Measurements from ENCODE around the gene CBY3. TPM values are rescaled to one million over a fixed set of nuclear protein-coding genes. Genes with fewer than 3 reads are reported as not detected.
A peak's percentile ranks its signal among the peaks of the same experiment; 100 is the strongest.

CBY3 gene
- total and polyA plus RNA-seq, 2 of the 13 experiments (the other 11 are each of a cell fraction or from before 2014, with no cell fraction given), result not detected

GRCh38 chr5:179668391-179668790 lies 12.4 kb downstream of the CBY3 start (continued):
- no peak for TF ChIP-seq HMGXB3 (CRISPR knock-in tag; IDR thresholded peaks at IDR 0.05; ENCODE audit: borderline replicate concordance)
- 0 out of 2 replicates have a peak, but pooled peaks have one; percentile 41 for TF ChIP-seq ZMYM4 (CRISPR knock-in tag; IDR thresholded peaks at IDR 0.05)
- TF ChIP-seq, protein P1, sequence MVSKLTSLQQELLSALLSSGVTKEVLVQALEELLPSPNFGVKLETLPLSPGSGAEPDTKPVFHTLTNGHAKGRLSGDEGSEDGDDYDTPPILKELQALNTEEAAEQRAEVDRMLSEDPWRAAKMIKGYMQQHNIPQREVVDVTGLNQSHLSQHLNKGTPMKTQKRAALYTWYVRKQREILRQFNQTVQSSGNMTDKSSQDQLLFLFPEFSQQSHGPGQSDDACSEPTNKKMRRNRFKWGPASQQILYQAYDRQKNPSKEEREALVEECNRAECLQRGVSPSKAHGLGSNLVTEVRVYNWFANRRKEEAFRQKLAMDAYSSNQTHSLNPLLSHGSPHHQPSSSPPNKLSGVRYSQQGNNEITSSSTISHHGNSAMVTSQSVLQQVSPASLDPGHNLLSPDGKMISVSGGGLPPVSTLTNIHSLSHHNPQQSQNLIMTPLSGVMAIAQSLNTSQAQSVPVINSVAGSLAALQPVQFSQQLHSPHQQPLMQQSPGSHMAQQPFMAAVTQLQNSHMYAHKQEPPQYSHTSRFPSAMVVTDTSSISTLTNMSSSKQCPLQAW (CRISPR knock-in tag; IDR thresholded peaks at IDR 0.05), result peak; percentile 39; the same call in 1 of the 2 replicates
- TF ChIP-seq TEAD3 (CRISPR knock-in tag; optimal IDR thresholded peaks at IDR 0.05; ENCODE audit: borderline replicate concordance), result peak; percentile 28
- TF ChIP-seq, protein P2, sequence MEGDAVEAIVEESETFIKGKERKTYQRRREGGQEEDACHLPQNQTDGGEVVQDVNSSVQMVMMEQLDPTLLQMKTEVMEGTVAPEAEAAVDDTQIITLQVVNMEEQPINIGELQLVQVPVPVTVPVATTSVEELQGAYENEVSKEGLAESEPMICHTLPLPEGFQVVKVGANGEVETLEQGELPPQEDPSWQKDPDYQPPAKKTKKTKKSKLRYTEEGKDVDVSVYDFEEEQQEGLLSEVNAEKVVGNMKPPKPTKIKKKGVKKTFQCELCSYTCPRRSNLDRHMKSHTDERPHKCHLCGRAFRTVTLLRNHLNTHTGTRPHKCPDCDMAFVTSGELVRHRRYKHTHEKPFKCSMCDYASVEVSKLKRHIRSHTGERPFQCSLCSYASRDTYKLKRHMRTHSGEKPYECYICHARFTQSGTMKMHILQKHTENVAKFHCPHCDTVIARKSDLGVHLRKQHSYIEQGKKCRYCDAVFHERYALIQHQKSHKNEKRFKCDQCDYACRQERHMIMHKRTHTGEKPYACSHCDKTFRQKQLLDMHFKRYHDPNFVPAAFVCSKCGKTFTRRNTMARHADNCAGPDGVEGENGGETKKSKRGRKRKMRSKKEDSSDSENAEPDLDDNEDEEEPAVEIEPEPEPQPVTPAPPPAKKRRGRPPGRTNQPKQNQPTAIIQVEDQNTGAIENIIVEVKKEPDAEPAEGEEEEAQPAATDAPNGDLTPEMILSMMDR (CRISPR knock-in tag; IDR thresholded peaks at IDR 0.05), result peak; percentile 89
- TF ChIP-seq, protein P3, sequence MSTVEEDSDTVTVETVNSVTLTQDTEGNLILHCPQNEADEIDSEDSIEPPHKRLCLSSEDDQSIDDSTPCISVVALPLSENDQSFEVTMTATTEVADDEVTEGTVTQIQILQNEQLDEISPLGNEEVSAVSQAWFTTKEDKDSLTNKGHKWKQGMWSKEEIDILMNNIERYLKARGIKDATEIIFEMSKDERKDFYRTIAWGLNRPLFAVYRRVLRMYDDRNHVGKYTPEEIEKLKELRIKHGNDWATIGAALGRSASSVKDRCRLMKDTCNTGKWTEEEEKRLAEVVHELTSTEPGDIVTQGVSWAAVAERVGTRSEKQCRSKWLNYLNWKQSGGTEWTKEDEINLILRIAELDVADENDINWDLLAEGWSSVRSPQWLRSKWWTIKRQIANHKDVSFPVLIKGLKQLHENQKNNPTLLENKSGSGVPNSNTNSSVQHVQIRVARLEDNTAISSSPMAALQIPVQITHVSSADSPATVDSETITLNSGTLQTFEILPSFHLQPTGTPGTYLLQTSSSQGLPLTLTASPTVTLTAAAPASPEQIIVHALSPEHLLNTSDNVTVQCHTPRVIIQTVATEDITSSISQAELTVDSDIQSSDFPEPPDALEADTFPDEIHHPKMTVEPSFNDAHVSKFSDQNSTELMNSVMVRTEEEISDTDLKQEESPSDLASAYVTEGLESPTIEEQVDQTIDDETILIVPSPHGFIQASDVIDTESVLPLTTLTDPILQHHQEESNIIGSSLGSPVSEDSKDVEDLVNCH (CRISPR knock-in tag; IDR thresholded peaks at IDR 0.05), result no peak
- no peak for TF ChIP-seq ZFX (CRISPR knock-in tag; IDR thresholded peaks at IDR 0.05; ENCODE audit: low read depth)
- TF ChIP-seq ZIK1 (CRISPR knock-in tag; IDR thresholded peaks at IDR 0.05; ENCODE audit: borderline replicate concordance, low read depth), result no peak
- no peak for TF ChIP-seq ZNF503 (CRISPR knock-in tag; IDR thresholded peaks at IDR 0.05)
- no peak for TF ChIP-seq GTF3A (CRISPR knock-in tag; conservative IDR thresholded peaks at IDR 0.05)

All from HepG2 (cell line).